ENCODE results near the gene ATG2A.

GRCh38 chr11:64885367-64886286, 31.4 kb downstream of the ATG2A start:
- TF ChIP-seq, protein P1, sequence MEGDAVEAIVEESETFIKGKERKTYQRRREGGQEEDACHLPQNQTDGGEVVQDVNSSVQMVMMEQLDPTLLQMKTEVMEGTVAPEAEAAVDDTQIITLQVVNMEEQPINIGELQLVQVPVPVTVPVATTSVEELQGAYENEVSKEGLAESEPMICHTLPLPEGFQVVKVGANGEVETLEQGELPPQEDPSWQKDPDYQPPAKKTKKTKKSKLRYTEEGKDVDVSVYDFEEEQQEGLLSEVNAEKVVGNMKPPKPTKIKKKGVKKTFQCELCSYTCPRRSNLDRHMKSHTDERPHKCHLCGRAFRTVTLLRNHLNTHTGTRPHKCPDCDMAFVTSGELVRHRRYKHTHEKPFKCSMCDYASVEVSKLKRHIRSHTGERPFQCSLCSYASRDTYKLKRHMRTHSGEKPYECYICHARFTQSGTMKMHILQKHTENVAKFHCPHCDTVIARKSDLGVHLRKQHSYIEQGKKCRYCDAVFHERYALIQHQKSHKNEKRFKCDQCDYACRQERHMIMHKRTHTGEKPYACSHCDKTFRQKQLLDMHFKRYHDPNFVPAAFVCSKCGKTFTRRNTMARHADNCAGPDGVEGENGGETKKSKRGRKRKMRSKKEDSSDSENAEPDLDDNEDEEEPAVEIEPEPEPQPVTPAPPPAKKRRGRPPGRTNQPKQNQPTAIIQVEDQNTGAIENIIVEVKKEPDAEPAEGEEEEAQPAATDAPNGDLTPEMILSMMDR (IDR thresholded peaks at IDR 0.05 in 2 of 3, conservative IDR thresholded peaks at IDR 0.05 in 1 of 3; ENCODE audit: borderline replicate concordance in 1 of 3, insufficient read depth in 1 of 3, low read depth in 2 of 3, low read length in 2 of 3) = no peak
- TF ChIP-seq EZH2phosphoT487 (IDR thresholded peaks at IDR 0.05; ENCODE audit: borderline replicate concordance) = no peak
- TF ChIP-seq, protein P2, sequence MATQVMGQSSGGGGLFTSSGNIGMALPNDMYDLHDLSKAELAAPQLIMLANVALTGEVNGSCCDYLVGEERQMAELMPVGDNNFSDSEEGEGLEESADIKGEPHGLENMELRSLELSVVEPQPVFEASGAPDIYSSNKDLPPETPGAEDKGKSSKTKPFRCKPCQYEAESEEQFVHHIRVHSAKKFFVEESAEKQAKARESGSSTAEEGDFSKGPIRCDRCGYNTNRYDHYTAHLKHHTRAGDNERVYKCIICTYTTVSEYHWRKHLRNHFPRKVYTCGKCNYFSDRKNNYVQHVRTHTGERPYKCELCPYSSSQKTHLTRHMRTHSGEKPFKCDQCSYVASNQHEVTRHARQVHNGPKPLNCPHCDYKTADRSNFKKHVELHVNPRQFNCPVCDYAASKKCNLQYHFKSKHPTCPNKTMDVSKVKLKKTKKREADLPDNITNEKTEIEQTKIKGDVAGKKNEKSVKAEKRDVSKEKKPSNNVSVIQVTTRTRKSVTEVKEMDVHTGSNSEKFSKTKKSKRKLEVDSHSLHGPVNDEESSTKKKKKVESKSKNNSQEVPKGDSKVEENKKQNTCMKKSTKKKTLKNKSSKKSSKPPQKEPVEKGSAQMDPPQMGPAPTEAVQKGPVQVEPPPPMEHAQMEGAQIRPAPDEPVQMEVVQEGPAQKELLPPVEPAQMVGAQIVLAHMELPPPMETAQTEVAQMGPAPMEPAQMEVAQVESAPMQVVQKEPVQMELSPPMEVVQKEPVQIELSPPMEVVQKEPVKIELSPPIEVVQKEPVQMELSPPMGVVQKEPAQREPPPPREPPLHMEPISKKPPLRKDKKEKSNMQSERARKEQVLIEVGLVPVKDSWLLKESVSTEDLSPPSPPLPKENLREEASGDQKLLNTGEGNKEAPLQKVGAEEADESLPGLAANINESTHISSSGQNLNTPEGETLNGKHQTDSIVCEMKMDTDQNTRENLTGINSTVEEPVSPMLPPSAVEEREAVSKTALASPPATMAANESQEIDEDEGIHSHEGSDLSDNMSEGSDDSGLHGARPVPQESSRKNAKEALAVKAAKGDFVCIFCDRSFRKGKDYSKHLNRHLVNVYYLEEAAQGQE (IDR thresholded peaks at IDR 0.05; ENCODE audit: low read depth) = no peak
- TF ChIP-seq POLR2A (IDR thresholded peaks at IDR 0.05; ENCODE audit: borderline replicate concordance, extremely low read depth, insufficient read depth, insufficient read length) = no peak
- TF ChIP-seq CEBPB (IDR thresholded peaks at IDR 0.05; ENCODE audit: low read depth) = no peak
- TF ChIP-seq POLR2AphosphoS5 (IDR thresholded peaks at IDR 0.05; ENCODE audit: low read depth, low read length) = no peak
- no peak for TF ChIP-seq EZH2 (IDR thresholded peaks at IDR 0.05)
- no peak for TF ChIP-seq SP1 (IDR thresholded peaks at IDR 0.05; ENCODE audit: low read depth)
- TF ChIP-seq ZBTB33 (IDR thresholded peaks at IDR 0.05; ENCODE audit: extremely low read depth, insufficient replicate concordance, low read length) = no peak
- no peak for TF ChIP-seq TCF7L2 (IDR thresholded peaks at IDR 0.05; ENCODE audit: borderline replicate concordance, extremely low read depth, insufficient read depth, insufficient read length)
- TF ChIP-seq YY1 (IDR thresholded peaks at IDR 0.05; ENCODE audit: extremely low read depth, insufficient replicate concordance, low read depth, low read length) = no peak
- no peak for TF ChIP-seq SIN3A (IDR thresholded peaks at IDR 0.05; ENCODE audit: low read depth)
- no peak for TF ChIP-seq SRF (IDR thresholded peaks at IDR 0.05; ENCODE audit: low read depth)

Data from HCT116 (cell line).